NCI-H2171 (cell line): ENCODE results near the gene HOXB8.

ENCODE experiments used
- DNase-seq: peaks from one replicate; lab custom pipeline; 2025; lab: John Stamatoyannopoulos, UW

The HOXB8 gene

DNA sequence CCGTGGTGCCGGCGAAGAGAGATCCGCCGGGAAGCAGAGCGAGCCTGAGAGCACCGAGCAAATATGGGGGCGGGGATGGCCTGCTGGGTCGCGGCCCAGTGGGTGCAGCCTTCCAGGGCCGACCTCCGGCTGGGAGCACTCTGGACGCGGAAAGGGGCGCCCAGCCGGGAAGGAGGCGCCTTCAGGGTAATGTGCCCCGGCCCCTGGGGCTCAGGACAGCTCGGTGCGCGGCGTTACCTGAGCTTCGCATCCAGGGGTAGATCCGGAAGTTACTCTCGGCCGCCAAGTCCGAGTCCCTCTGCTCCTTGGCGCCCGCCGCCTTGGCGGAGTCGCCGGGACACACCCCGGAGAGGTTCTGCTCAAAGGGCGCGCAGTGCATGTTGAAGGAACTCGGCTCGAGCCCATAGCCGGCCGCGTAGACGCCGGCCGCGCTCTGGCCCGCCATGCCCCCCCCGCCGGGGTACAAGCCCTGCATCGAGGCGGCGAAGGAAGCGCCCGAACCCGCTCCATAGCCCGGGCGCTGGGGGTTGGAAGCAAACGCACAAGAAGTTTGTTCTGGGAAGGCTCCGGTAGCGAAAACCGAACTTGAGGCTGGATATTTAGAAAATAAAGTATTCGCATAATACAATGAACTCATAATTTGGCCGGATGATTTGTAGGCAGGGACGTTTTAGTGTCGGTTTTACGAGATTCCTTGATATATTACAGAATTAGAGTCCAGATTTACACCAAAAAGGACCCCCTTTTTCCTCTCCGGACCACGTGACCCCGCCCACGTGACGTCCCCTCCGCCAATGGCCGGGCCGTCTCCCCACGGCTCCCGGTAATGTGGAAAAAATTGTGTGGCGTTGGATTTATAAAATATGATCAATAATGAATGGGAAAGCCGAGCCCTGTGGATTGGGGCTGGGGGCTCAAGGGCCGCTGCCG is 4.5 kb downstream of the HOXB8 start, which contains the start of gene HOXB7:
HOXB7 (minus strand) TSS at position 736 of the 930 bp plus-strand sequence; CDS start at position 637, 99 bp downstream.
- peak; percentile 59 for DNase-seq

GRCh38 chr17:48609759-48610281 is 5.3 kb downstream of the HOXB8 start:
- no peak for DNase-seq

- no peak for DNase-seq
Measured at GRCh38 chr17:48609033-48609432, 6.1 kb downstream of the HOXB8 start.

GRCh38 chr17:48608494-48608834 is 6.6 kb downstream of the HOXB8 start:
- no peak for DNase-seq

DNA sequence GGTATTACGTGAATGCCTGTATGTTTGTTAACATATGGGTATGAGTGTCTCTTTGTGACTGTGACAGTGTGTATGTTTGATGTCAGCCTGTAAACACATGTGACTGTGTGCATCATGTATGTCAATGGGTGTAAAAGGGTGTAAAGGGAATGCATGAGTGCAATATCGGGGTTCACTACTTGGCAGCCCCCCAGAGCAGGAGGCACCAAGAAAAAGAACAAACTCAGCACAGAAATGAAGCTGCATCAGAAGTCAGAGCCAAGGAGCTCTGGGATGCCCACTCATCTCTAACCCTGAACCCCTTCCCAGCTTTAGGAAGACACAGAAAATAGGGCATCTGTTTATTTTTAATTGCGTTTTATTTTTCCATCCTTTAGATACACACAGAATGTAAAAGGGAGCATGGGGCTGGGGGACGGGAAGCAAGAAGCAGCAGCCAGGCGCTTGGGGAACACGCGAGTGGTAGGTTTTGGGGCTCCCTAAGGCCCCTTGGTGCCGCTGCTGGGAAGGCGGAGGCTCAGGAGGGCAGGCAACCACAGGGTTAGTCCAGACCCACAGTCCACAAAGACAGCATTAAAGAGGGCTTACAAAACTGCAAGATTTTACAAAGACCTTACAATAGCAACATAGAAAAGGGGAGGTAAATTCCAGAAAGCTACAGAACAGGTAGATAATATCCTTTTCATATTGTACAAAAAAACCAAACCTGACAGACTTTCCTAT is 8.0 kb downstream of the HOXB8 start:
- no peak for DNase-seq

DNA sequence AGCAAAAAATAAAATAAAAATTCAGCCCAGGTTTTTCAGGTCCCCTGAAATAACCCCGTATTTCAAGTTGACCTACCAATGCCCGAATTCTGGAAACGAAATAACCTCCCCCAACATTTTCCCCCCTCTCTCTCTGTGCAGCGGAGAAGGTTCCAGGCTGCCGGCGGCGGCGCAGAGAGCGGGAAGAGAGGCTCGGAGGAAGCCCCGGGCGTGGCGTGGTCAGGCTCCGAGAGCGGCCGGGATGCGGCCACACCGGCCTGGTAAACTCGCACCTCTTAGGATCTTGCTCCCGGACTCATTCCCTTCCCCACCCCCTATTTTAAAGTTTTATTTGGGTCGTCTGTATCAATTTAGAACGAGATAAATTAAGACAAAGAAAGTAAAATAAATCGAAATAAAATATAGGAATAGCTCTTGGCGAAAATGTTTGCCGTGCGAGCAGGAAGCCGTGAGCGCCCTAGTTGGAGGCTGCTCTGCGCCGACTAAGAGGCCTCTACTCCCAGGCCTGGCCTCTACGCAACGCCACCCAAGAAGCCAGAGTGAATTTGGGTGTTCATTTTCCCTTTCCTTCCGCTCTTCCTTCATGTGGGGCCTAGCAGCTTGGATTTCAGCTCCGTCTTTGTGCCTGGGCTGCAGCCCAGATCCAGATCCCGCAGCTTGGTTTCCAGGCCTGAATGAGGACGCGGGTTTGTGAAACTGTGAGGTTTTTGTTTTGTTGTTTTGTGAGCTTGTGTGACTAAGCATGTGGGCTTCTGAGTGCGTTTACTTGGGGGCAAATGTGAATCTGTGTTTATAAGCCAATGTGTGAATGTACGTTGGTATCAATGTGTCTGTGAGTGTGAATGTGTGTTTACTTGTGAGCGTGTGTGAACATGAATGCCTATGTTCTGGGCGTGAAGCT is 8.9 kb downstream of the HOXB8 start:
- no peak for DNase-seq

DNA sequence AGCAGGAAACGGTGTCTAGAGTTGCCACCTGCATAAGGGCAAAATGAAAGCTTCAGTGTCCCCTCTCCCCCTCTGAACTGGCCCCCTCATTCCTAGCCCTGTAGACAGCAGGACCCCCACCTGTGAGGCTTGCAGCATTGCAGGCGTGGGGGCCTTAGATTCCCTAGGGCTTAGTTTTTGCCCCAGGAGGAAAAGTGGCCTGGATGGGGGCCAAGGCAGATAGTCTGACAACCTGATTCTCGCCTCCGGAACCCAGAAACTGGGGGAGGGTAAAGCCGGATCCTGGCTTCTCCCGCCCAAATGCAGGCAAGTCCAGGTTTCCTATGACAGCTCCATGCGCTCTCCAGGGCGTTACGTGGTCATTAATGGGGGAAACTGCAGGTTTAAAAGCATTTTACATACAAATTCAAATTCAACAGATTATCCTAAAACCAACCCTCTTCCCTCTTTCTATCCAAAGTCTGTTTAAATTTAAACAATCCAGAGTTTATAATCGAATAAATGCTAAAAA is 9.6 kb downstream of the HOXB8 start:
- no peak for DNase-seq

GRCh38 chr17:48604770-48605329 is 10.2 kb downstream of the HOXB8 start, which contains the start of gene HOXB6:
HOXB6 (minus strand) TSS chr17:48604986; CDS start chr17:48598150, 6,836 bp downstream.
- DNase-seq, result no peak

GRCh38 chr17:48603959-48604769 is 10.9 kb downstream of the HOXB8 start:
- DNase-seq, result no peak

DNA sequence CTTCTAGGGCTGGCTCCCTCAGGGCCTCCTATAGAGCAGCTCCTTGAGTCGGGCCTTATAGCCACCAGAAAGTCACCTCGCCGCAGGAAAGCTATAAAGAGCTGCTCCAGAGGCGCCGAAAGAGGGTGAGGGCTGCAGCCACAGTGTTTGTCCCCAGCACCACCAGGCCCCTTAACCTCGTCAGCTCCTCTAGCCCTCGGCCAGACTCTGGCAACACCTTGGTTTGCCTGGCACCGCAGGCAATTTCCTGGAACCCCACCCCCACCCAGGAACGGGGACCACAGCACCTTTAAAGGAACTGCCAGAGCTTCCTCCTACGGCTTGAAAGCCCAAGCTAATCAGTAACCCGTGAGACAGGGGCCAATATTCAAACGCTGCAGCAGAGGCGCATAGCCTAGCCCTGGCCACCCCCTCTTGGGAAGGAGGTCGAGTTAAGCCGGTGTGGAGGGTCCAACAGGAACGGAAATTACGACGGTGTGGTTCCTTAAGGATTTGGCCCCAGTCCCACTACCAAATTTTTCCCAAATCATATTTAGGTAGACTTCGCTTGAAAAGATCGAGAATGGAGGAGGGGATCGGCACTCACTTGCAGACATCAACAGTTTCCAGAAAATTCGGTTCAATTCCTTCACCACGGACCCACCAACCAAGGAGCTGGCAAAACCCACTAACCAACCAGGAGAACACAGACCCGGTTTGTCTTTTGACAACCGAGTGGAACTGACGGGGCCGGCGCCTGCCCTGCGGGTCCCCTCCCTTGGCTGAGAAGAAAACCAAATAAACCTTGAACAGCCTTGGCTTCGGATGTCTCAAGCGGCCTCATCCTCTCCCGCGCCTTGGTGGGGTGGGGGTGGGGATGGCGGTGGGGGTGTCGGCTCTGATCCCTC is 13.3 kb downstream of the HOXB8 start:
- no peak for DNase-seq

DNA sequence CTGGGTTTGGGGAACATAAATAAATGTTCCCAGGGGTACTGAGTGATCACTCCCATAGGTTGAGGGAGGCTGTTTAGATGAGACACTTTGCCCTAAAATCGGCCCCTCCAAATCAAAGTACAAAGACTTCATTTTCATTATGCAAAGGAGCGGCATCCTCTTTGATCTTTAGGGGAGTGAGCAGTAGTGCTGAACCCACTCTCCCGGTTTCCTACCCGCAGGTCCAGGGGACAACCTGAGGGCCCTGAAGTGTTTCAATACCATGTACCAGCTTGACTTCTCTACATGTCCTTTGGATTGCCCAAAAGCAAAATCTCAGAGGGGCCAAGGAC is 13.9 kb downstream of the HOXB8 start:
- DNase-seq, result no peak

DNA sequence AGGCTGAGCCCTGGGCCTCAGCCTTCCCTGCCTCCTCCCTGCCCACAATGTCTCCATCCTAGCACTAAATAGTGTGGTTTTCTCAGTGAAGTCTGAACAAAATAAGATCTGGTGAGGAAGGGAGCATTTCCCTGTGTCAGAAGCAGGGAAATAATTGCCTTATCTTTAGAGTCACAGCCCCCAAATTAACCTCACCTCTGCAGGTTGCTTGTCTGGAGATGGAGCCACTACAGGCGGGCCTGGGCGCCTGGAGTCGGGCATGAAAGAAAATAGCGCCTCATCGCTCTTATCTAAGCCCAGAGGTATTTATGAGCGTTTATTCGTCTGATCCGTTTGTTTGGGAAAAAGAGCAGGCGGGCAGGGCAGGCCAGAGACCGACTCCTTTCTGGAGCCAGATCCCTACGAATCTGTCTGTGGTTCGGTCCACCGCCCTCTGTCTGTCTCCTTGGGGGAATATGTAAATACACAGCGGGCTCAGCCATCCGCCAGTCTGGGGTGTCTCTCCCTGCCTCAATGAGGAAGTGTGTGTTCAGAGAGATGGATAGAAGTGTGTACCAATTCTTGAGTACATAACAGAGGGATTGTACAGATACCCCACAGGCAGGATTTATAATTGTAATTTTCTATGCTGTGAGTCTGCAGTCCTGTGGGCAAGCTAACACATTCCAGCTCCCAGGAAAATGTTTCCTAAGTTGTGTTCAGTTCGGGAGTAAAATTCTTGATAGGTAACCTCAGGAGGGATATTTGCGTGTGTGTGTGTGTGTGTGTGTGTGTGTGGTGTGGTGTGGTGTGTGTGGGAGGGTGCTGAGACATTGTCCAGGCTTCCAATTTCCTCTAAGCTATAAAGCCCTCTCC is 14.6 kb downstream of the HOXB8 start:
- DNase-seq, result no peak

DNA sequence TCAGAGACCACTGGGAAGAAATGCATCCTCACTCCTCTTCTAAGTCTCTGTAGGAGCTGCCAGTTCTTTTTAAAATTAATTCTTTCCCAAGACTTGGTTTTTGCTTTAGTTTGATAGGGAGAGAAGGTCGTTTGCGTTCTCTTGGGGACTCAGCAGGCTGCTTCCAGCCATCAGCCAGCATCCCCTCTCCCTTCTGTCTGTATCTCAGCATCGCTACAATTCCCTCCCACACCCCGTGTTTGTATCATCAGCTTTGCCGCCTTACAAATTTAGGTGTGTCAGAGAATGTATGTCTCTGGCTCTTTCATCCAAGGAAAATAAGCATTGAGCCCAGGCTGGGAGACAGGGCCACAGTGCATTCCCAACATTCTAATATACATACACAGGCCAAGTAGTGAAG is 15.7 kb downstream of the HOXB8 start:
- DNase-seq, result no peak

DNA sequence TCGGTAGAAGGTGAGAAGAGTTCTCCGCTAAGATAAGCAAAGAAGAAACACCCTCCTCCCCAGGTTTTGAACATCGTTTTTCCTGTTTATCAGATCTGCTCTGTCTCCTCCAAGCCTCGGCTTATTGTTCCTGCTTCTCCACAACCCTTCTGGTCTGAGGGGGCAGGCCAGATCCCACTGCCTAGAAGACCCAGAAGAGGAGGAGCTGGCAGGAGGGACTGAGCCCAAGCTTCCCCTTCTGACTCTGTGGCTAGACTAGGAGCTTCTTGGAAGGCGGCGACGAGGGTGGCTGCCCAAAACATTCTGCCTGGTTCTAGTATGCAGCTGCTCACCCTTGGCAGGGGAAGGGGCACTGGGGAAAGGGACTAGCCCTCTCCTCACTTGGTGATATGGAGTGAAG is 16.4 kb downstream of the HOXB8 start:
- no peak for DNase-seq

- DNase-seq, result no peak
Measured at GRCh38 chr17:48597778-48598631, 17.1 kb downstream of the HOXB8 start.

- no peak for DNase-seq
Measured at GRCh38 chr17:48597528-48597777, 17.6 kb downstream of the HOXB8 start.

DNA sequence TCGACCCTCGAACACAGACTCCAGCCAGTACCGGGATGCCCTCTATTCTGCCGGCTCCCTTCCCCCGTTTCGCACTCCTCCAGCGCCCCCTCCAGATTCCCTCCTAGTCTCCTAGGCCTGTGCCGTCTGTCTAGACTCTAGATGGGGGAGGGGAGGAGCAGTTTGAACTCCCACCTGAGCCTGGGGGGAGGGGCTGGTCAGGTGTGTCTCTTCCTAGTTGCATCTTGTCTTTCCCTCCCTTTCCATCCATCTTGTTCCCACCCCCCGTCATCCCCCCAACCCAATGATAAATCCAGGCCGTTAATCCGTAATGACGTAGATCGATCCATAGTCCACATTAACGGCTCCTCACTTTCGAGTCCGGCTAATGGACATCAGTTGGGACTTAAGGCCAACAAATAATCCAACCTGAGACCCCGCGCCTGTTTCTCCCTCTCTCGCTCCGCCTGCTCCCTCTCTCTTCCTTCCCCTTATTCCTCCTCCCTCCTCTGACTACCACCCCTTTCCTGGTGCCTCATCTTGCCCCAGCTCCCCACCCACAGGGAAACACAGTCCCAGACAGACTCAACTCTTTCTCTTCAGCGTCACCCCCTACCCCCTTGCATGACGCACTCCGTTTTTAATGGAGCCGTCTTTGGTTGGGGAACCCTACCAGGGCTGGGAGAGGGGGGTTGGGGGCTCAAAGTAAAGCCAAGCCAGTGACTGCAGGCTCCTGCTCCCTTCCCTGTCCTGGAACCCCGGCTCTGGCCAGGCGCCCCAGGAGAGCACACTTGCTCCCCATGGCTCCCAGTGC is 18.2 kb downstream of the HOXB8 start:
- DNase-seq, result no peak
